Hepatocyte (in vitro differentiated cells): ENCODE data around the gene EGR4. TPM values are rescaled to one million over a fixed set of nuclear protein-coding genes. Genes with fewer than 3 reads are reported as not detected.

Experiments
- DNase-seq: peaks from one replicate; pipeline ENCODE4 v3.0.0-alpha.2; 2016; ENCODE audit warnings: low spot score
- H2AFZ ChIP-seq: fragments of 200-600 bp; sonication (generic); 2 replicates; pipeline ENCODE4 v1.6.0; 2016; ENCODE audit warnings: antibody characterized with exemption, mild to moderate bottlenecking
- H3K27ac ChIP-seq: fragments of 200-600 bp; sonication (generic); 2 replicates; pipeline ENCODE4 v1.5.1; 2016; ENCODE audit warnings: mild to moderate bottlenecking
- H3K27me3 ChIP-seq: fragments of 200-600 bp; sonication (generic); 2 replicates; pipeline ENCODE4 v1.6.1; 2016
- H3K36me3 ChIP-seq: fragments of 200-600 bp; sonication (generic); replicated peaks from 2 replicates; pipeline ENCODE4 v1.5.1; 2016; ENCODE audit warnings: low read depth; ENCODE audit not compliant: insufficient read depth
- H3K4me1 ChIP-seq: fragments of 200-600 bp; sonication (generic); 2 replicates; pipeline ENCODE4 v1.5.1; 2016; ENCODE audit warnings: mild to moderate bottlenecking, moderate library complexity; ENCODE audit not compliant: insufficient read depth
- H3K4me2 ChIP-seq: fragments of 200-600 bp; sonication (generic); 2 replicates; pipeline ENCODE4 v1.6.0; 2016
- H3K4me3 ChIP-seq: fragments of 200-600 bp; sonication (generic); 2 replicates; pipeline ENCODE4 v1.5.1; 2016; ENCODE audit warnings: mild to moderate bottlenecking
- H3K79me2 ChIP-seq: fragments of 200-600 bp; sonication (generic); 2 replicates; pipeline ENCODE4 v1.6.0; 2017; ENCODE audit warnings: mild to moderate bottlenecking
- H3K9me2 ChIP-seq: fragments of 200-600 bp; sonication (generic); replicated peaks from 2 replicates; pipeline ENCODE4 v1.6.0; 2017; ENCODE audit warnings: mild to moderate bottlenecking; ENCODE audit not compliant: insufficient read depth
- H3K9me3 ChIP-seq: fragments of 200-600 bp; sonication (generic); 2 replicates; pipeline ENCODE4 v1.5.1; 2016; ENCODE audit warnings: low read depth, mild to moderate bottlenecking
- H4K20me1 ChIP-seq: fragments of 200-600 bp; sonication (generic); 2 replicates; pipeline ENCODE4 v1.6.0; 2016; ENCODE audit warnings: mild to moderate bottlenecking; ENCODE audit not compliant: insufficient read depth, poor library complexity, severe bottlenecking
- EZH2 ChIP-seq: fragments of 200-600 bp; sonication (generic); IDR thresholded peaks from 2 replicates; pipeline ENCODE4 v1.6.1; 2016; ENCODE audit warnings: antibody characterized with exemption, mild to moderate bottlenecking, borderline replicate concordance
- EZH2phosphoT487 ChIP-seq: fragments of 200-600 bp; sonication (generic); IDR thresholded peaks from one replicate; pipeline ENCODE4 v1.6.1; 2018; ENCODE audit warnings: antibody characterized with exemption, mild to moderate bottlenecking, low read depth, moderate library complexity; ENCODE audit not compliant: unreplicated experiment, severe bottlenecking
- WGBS: methylation state at CpG from one replicate; pipeline ENCODE4 v1.1.6; 2016; ENCODE audit warnings: low lambda C conversion rate; ENCODE audit errors: missing lambda C conversion rate; 5-methylcytosine and 5-hydroxymethylcytosine counted together
- polyA plus RNA-seq: library from polyadenylated mRNA; unstranded; fragments of >200 nt; fragmentation: Nextera tagmentation; extraction: Ambion mirVana; gene quantifications from 2 replicates; pipeline ENCODE4 v1.2.1, GENCODE V29; 2016
- total RNA-seq: library from RNA; depleted of rRNA; stranded (reverse); fragments of >200 nt; gene quantifications from 2 replicates; pipeline ENCODE4 v1.2.3, GENCODE V29; 2014
- TF ChIP-seq, protein P1 (sequence below): fragments of 200-600 bp; sonication (generic); IDR thresholded peaks from 2 replicates; pipeline ENCODE4 v1.5.1; 2016; ENCODE audit warnings: antibody characterized with exemption, mild to moderate bottlenecking; ENCODE audit not compliant: poor library complexity

EGR4 gene
- total and polyA plus RNA-seq, 2 experiments from 2014 or later, result 0.23 to 1.9 TPM

DNA sequence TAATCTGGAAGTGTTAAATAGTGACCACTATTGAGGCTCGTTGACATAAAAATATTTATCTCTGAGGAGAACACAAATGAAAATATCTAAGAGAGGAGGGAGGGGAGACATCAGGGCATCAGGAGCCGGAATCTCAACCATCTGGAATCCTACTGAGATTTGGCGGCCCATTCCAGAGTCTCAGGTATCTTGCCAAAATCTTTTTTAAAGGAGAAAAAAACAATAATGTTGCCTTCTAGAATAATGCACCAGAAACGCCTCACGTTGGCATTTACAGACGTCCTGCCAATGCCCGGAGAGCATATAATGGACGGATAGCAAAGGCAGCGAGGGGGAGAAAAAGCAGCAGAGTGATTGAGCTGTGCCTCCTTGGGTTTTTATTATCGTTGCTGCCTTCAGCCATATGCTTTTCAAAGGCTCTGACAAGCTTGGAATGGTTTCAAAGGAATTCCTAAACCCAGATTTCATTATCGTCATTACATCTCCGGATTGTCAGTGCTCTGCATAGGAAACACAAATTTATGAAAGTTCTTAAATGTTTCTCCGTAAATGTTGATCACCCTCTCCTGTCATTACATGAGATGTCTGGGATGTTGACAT is 30.9 kb upstream of the EGR4 start:
- no peaks in the 10 kb centered on the region for H4K20me1 ChIP-seq
- WGBS, result 70% methylated on average over 13 of the region's 13 CpGs
- DNase-seq, result no peak

DNA sequence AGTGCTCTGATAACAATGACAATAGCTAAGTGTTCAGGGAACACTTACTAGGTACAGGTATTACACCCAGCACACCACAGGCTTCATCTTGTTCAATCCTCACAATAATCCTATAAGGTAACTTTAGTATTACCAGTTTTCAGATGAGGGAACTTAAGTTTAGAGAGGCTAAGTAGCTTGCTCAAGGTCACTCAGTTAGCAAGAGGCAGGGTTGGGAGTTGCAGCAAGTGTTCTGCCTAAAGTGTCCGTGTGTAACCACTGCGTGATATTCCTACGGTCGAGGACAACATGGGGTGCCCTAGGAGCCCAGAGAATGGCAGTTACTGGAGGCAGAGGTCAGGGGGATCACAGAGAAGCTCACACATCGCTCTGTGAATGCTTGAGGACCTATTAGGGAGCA is 30.2 kb upstream of the EGR4 start:
- Histone ChIP-seq H2AFZ (no peak overlapping the region), H3K27me3 (peaks cover 46% of the 10 kb centered on the region), H3K27ac (no peak overlapping the region), H3K4me3 (no peak overlapping the region), H4K20me1 (no peaks in the 10 kb centered on the region), H3K4me2 (no peak overlapping the region), H3K9me2 (no peaks in the 10 kb centered on the region), H3K36me3 (no peaks in the 10 kb centered on the region), H3K9me3 (no peaks in the 10 kb centered on the region), H3K79me2 (no peaks in the 10 kb centered on the region), H3K4me1 (no peaks in the 10 kb centered on the region)
- WGBS, result 81% methylated on average over 5 of the region's 5 CpGs
- no peak for DNase-seq
- TF ChIP-seq EZH2phosphoT487 (no peak), EZH2 (no peak)
- TF ChIP-seq, protein P1, sequence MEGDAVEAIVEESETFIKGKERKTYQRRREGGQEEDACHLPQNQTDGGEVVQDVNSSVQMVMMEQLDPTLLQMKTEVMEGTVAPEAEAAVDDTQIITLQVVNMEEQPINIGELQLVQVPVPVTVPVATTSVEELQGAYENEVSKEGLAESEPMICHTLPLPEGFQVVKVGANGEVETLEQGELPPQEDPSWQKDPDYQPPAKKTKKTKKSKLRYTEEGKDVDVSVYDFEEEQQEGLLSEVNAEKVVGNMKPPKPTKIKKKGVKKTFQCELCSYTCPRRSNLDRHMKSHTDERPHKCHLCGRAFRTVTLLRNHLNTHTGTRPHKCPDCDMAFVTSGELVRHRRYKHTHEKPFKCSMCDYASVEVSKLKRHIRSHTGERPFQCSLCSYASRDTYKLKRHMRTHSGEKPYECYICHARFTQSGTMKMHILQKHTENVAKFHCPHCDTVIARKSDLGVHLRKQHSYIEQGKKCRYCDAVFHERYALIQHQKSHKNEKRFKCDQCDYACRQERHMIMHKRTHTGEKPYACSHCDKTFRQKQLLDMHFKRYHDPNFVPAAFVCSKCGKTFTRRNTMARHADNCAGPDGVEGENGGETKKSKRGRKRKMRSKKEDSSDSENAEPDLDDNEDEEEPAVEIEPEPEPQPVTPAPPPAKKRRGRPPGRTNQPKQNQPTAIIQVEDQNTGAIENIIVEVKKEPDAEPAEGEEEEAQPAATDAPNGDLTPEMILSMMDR, result no peak

More for the DNA sequence above, 30.9 kb upstream of the EGR4 start:
- Histone ChIP-seq H3K4me1 (no peaks in the 10 kb centered on the region), H3K9me3 (no peaks in the 10 kb centered on the region), H2AFZ (no peak overlapping the region), H3K79me2 (no peaks in the 10 kb centered on the region), H3K27ac (no peak overlapping the region), H3K4me2 (no peak overlapping the region), H3K27me3 (peaks cover 46% of the 10 kb centered on the region), H3K9me2 (no peaks in the 10 kb centered on the region), H3K36me3 (no peaks in the 10 kb centered on the region), H3K4me3 (no peak overlapping the region)
- no peak for TF ChIP-seq EZH2
- TF ChIP-seq, protein P1, result no peak
- no peak for TF ChIP-seq EZH2phosphoT487

DNA sequence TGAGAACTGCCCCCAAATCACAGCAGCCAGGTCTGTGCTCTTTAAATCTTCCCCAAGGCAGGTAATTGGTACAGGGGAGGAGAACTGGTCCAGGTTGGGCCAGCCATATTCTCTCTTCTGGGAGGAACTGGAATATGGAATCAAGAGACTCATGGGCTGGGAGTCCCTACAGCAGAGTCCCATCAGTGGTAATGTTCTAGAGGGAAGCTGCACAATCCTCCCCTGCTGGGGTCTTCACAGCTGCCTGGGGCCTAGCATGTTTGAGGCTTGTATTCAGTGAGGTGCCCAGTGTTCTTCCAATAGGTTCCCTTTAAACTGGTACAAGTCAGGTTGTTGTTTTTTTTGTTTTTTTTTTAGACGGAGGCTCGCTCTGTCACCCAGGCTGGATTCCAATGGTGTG is 21.1 kb upstream of the EGR4 start:
- 100% methylated on average over 2 of the region's 2 CpGs for WGBS
- H3K79me2 ChIP-seq, result no peaks in the 10 kb centered on the region

More for the DNA sequence above, 21.1 kb upstream of the EGR4 start:
- no peak for TF ChIP-seq EZH2
- TF ChIP-seq, protein P1, result no peak
- TF ChIP-seq EZH2phosphoT487, result no peak
- H3K36me3 ChIP-seq, result no peaks in the 10 kb centered on the region
- no peaks in the 10 kb centered on the region for H3K4me1 ChIP-seq
- H3K4me3 ChIP-seq, result no peak overlapping the region
- no peaks in the 10 kb centered on the region for H3K9me2 ChIP-seq
- H4K20me1 ChIP-seq, result no peaks in the 10 kb centered on the region
- DNase-seq, result no peak
- H3K27ac ChIP-seq, result no peak overlapping the region
- peaks cover 8% of the 10 kb centered on the region for H3K27me3 ChIP-seq
- H3K9me3 ChIP-seq, result no peaks in the 10 kb centered on the region
- H3K4me2 ChIP-seq, result no peak overlapping the region
- H2AFZ ChIP-seq, result no peak overlapping the region
